SK-N-SH (cell line): ENCODE measurements around the gene PRDM15. TPM values are rescaled to one million over a fixed set of nuclear protein-coding genes. Genes with fewer than 3 reads are reported as not detected.

Experiments
- CTCF ChIA-PET: fragments of 300-600, 350-600 bp; formaldehyde crosslinking; extraction: SDS; loops from one replicate; lab custom pipeline; 2021; lab: Yijun Ruan, JAX
- POLR2A ChIA-PET: fragments of 350-600 bp; sonication (Branson Sonifier 250); formaldehyde crosslinking; extraction: SDS; loops from one replicate; lab custom pipeline; 2020; ENCODE audit warnings: antibody characterized with exemption, inconsistent platforms; lab: Yijun Ruan, JAX
- DNase-seq: peaks from one replicate; pipeline ENCODE4 v3.0.0; 2012
- H2AFZ ChIP-seq: fragments of 200-600 bp; sonication (generic); 2 replicates; pipeline ENCODE4 v1.8.1; 2016; ENCODE audit warnings: antibody characterized with exemption, mild to moderate bottlenecking, low read depth
- H3F3A ChIP-seq: fragments of 200-600 bp; sonication (generic); replicated peaks from 2 replicates; pipeline ENCODE3; 2016; ENCODE audit warnings: antibody characterized with exemption, mild to moderate bottlenecking; ENCODE audit not compliant: insufficient read depth
- H3K27ac ChIP-seq, 2 experiments: fragments of 200-500 bp in 1 of 2; fragments of 200-600 bp in 1 of 2; sonication (Bioruptor generic) in 1 of 2; sonication (generic), shearing (Covaris generic) in 1 of 2; 2 replicates each; pipeline versions ENCODE4 v1.5.1 to v1.6.1; 2014 to 2016; ENCODE audit warnings: low read depth in 2 of 2, inconsistent platforms in 1 of 2, low read length in 1 of 2, mild to moderate bottlenecking in 1 of 2, mixed read lengths in 1 of 2
- H3K27me3 ChIP-seq: fragments of 200-600 bp; sonication (generic), shearing (Covaris generic); 2 replicates; pipeline ENCODE4 v1.6.1; 2016; ENCODE audit warnings: mixed run types; ENCODE audit not compliant: insufficient read depth
- H3K36me3 ChIP-seq, 2 experiments: fragments of 200-500 bp in 1 of 2; fragments of 200-600 bp in 1 of 2; sonication (Bioruptor generic) in 1 of 2; sonication (generic) in 1 of 2; replicated peaks in 1 of 2; 2 replicates each; pipeline versions ENCODE3 to v1.5.1; 2014 to 2016; ENCODE audit warnings: low read length in 1 of 2, mild to moderate bottlenecking in 1 of 2; ENCODE audit not compliant: insufficient read depth in 2 of 2, control insufficient read depth in 1 of 2
- H3K4me1 ChIP-seq, 2 experiments: fragments of 200-500 bp in 1 of 2; fragments of 200-600 bp in 1 of 2; sonication (Bioruptor generic) in 1 of 2; sonication (generic), shearing (Covaris generic) in 1 of 2; 2 replicates each; pipeline versions ENCODE4 v1.5.1 to v1.6.1; 2014 to 2016; ENCODE audit warnings: low read depth in 1 of 2, low read length in 1 of 2, mixed run types in 1 of 2; ENCODE audit not compliant: insufficient read depth in 2 of 2, control insufficient read depth in 1 of 2
- H3K4me2 ChIP-seq: fragments of 200-600 bp; sonication (generic), shearing (Covaris generic); 2 replicates; pipeline ENCODE4 v1.6.1; 2017; ENCODE audit warnings: mixed run types
- H3K4me3 ChIP-seq, 2 experiments: fragments of 200-500 bp in 1 of 2; fragments of 200-600 bp in 1 of 2; sonication (Bioruptor generic) in 1 of 2; sonication (generic), shearing (Covaris generic) in 1 of 2; 2 replicates each; pipeline versions ENCODE4 v1.5.1 to v1.8.1; 2014 to 2016; ENCODE audit warnings: low read depth in 2 of 2, inconsistent platforms in 1 of 2, low read length in 1 of 2, mild to moderate bottlenecking in 1 of 2, mixed read lengths in 1 of 2, moderate library complexity in 1 of 2
- H3K79me2 ChIP-seq: fragments of 200-600 bp; sonication (generic); 2 replicates; pipeline ENCODE4 v1.8.1; 2017; ENCODE audit warnings: mild to moderate bottlenecking; ENCODE audit not compliant: insufficient read depth
- H3K9ac ChIP-seq: fragments of 200-600 bp; sonication (generic); 2 replicates; pipeline ENCODE4 v1.6.1; 2017; ENCODE audit warnings: mixed run types
- H3K9me2 ChIP-seq: fragments of 200-600 bp; sonication (generic); 2 replicates; pipeline ENCODE4 v1.6.1; 2017; ENCODE audit warnings: mixed run types
- H3K9me3 ChIP-seq: fragments of 200-600 bp; sonication (generic); 2 replicates; pipeline ENCODE4 v1.6.1; 2017; ENCODE audit warnings: mixed run types, mild to moderate bottlenecking, moderate library complexity
- H4K20me1 ChIP-seq: fragments of 200-600 bp; sonication (generic); 2 replicates; pipeline ENCODE4 v1.6.1; 2017; ENCODE audit warnings: mild to moderate bottlenecking, mixed run types; ENCODE audit not compliant: insufficient read depth
- EZH2phosphoT487 ChIP-seq: fragments of 200-600 bp; sonication (generic); IDR thresholded peaks from 2 replicates; pipeline ENCODE4 v1.6.1; 2017; ENCODE audit warnings: low read depth, mixed run types, mild to moderate bottlenecking, antibody characterized with exemption, moderate library complexity, borderline replicate concordance
- FOXM1 ChIP-seq: IDR thresholded peaks from 2 replicates; pipeline ENCODE4 v1.4.0; 2012; ENCODE audit warnings: low read depth, mild to moderate bottlenecking
- GATA2 ChIP-seq: sonication (generic); formaldehyde crosslinking; IDR thresholded peaks from 2 replicates; pipeline ENCODE4 v1.5.0; 2020; ENCODE audit warnings: mild to moderate bottlenecking, missing genetic modification reagents
- JUND ChIP-seq: IDR thresholded peaks from 2 replicates; pipeline ENCODE4 v1.4.0; 2012
- MXI1 ChIP-seq: IDR thresholded peaks from 2 replicates; pipeline ENCODE4 v1.6.1; 2012; ENCODE audit warnings: mild to moderate bottlenecking, low read depth, low read length, improper control_type of control experiment
- NFIC ChIP-seq: IDR thresholded peaks from 2 replicates; pipeline ENCODE4 v1.4.0; 2012; ENCODE audit warnings: borderline replicate concordance
- POLR2AphosphoS5 ChIP-seq: IDR thresholded peaks from 2 replicates; pipeline ENCODE4 v1.6.1; 2012; ENCODE audit warnings: low read depth, low read length
- RAD21 ChIP-seq: IDR thresholded peaks from 2 replicates; pipeline ENCODE4 v1.6.1; 2012; ENCODE audit warnings: mild to moderate bottlenecking, low read length
- SIN3A ChIP-seq: IDR thresholded peaks from 2 replicates; pipeline ENCODE4 v1.6.1; 2012; ENCODE audit warnings: low read depth, mild to moderate bottlenecking, low read length, moderate library complexity, borderline replicate concordance
- SMC3 ChIP-seq: IDR thresholded peaks from 2 replicates; pipeline ENCODE4 v1.6.1; 2012; ENCODE audit warnings: low read depth, low read length, improper control_type of control experiment
- YY1 ChIP-seq: IDR thresholded peaks from 2 replicates; pipeline ENCODE4 v1.4.0; 2012; ENCODE audit warnings: low read depth, mild to moderate bottlenecking
- WGBS: methylation state at CpG from one replicate; pipeline ENCODE4 v1.1.6; 2017; ENCODE audit warnings: low lambda C conversion rate; 5-methylcytosine and 5-hydroxymethylcytosine counted together
- polyA plus RNA-seq, 3 experiments: library from polyadenylated mRNA; depleted of rRNA; stranded (reverse); fragments of >200 nt; gene quantifications; 2 replicates each; pipeline ENCODE4 v1.2.3, GENCODE V29; 2012
- TF ChIP-seq, protein P1 (sequence below): IDR thresholded peaks from 2 replicates; pipeline ENCODE4 v1.4.0; 2012; ENCODE audit warnings: low read depth
- TF ChIP-seq, protein P2 (sequence below): fragments of 200-600 bp; sonication (generic); IDR thresholded peaks from 2 replicates; pipeline ENCODE4 v1.6.1; 2017; ENCODE audit warnings: antibody characterized with exemption, mild to moderate bottlenecking, moderate library complexity
- TF ChIP-seq, protein P3 (sequence below): IDR thresholded peaks from 2 replicates; pipeline ENCODE4; 2012
- TF ChIP-seq, protein P4 (sequence below): fragments of 150-350 bp; IDR thresholded peaks from 2 replicates; pipeline ENCODE4 v1.6.1; 2016; ENCODE audit warnings: mild to moderate bottlenecking, low read depth, low read length
- TF ChIP-seq, protein P5 (sequence below): IDR thresholded peaks from 2 replicates; pipeline ENCODE4 v1.6.1; 2012; ENCODE audit warnings: mild to moderate bottlenecking, low read depth, low read length, moderate library complexity

The PRDM15 gene
- polyA plus RNA-seq, 1 of the 3 experiments (the other 2 are of a cell fraction) = 7.0 TPM

DNA sequence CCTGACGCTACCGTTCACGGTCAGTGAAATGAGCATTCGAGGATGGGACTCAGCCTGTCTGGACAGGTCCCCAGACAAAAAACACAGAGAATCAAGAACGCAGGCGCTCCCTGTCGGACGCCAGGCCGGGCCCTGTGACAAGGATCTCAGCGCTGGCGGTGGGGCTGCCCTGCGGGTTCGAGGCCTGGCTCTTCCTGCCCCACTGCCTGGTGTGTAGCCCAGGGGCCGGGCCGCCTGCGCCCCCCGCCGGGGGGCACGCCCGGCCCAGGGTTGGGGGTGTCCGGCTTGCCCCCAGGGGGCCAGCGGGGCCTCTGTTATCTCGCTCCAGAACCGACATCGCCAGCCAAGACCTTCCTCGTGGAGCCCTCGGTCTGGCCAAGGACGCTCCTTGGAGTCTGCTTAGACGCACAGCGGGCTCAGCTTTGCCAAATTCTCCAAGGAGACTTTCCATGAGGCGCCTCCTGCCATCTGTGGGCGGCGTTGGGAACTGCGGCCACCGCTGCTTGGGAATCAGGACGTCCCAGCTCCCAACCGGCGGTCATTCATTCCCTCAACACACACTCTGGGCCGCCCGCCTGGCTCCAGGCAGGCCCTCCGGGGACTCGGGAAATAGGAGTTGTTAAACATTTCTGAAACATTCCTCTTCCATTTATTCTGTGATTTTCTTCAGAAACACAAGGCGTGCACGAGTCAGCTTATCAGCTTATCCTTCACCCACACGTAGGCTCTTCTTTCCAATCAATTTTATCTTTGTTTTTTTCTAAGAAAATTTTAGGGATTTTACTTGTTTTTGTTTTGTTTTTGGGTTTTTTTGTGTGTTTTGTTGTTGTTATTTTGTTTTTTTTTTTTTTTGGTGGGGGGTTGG is 101.0 kb downstream of the PRDM15 start:
- 35% methylated on average over 31 of the region's 45 CpGs for whole genome bisulfite sequencing
- ChIA-PET CTCF (interaction anchor here (0.6 to 4.4 kb wide), 32 partner anchors 9 to 494 kb away, joined by 3 to 75 read pairs (median 4); no protein-coding TSS in a partner anchor), POLR2A (no interaction called here)
- no peaks in the 10 kb centered on the region for H3K27me3 ChIP-seq
- DNase-seq = peak; percentile 81
- peaks cover 3% of the 10 kb centered on the region for H3F3A ChIP-seq
- H3K36me3 ChIP-seq = no peaks in the 10 kb centered on the region
- peak overlapping the region in 1 of 2 experiments; percentile 6; a peak in 1 of 4 replicates for H3K27ac ChIP-seq
- TF ChIP-seq, protein P1, sequence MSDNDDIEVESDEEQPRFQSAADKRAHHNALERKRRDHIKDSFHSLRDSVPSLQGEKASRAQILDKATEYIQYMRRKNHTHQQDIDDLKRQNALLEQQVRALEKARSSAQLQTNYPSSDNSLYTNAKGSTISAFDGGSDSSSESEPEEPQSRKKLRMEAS = peak; percentile 74
- TF ChIP-seq EZH2phosphoT487 = no peak
- TF ChIP-seq MXI1 = no peak
- no peak for TF ChIP-seq POLR2AphosphoS5
- no peak for TF ChIP-seq SIN3A
- TF ChIP-seq, protein P2, sequence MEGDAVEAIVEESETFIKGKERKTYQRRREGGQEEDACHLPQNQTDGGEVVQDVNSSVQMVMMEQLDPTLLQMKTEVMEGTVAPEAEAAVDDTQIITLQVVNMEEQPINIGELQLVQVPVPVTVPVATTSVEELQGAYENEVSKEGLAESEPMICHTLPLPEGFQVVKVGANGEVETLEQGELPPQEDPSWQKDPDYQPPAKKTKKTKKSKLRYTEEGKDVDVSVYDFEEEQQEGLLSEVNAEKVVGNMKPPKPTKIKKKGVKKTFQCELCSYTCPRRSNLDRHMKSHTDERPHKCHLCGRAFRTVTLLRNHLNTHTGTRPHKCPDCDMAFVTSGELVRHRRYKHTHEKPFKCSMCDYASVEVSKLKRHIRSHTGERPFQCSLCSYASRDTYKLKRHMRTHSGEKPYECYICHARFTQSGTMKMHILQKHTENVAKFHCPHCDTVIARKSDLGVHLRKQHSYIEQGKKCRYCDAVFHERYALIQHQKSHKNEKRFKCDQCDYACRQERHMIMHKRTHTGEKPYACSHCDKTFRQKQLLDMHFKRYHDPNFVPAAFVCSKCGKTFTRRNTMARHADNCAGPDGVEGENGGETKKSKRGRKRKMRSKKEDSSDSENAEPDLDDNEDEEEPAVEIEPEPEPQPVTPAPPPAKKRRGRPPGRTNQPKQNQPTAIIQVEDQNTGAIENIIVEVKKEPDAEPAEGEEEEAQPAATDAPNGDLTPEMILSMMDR = peak; percentile 88
- TF ChIP-seq RAD21 = peak; percentile 77
- TF ChIP-seq SMC3 = peak; percentile 93
- TF ChIP-seq NFIC = peak; percentile 49; the same call in 1 of the 2 replicates
- H3K79me2 ChIP-seq = no peaks in the 10 kb centered on the region
- H4K20me1 ChIP-seq = no peaks in the 10 kb centered on the region
- H2AFZ ChIP-seq = peak overlapping the region; percentile 72
- H3K4me1 ChIP-seq = 0 out of 4 replicates have a peak, but pooled peaks cover 0 to 3% of the 10 kb centered on the region in 2 experiments
- H3K9me3 ChIP-seq = no peaks in the 10 kb centered on the region
- H3K9me2 ChIP-seq = no peaks in the 10 kb centered on the region
- peak overlapping the region; percentile 34; the same call in 1 of the 2 replicates for H3K9ac ChIP-seq
- H3K4me2 ChIP-seq = peak overlapping the region; percentile 59; the same call in 1 of the 2 replicates
- peak overlapping the region in 1 of 2 experiments; percentile 43; a peak in 1 of 4 replicates for H3K4me3 ChIP-seq

DNA sequence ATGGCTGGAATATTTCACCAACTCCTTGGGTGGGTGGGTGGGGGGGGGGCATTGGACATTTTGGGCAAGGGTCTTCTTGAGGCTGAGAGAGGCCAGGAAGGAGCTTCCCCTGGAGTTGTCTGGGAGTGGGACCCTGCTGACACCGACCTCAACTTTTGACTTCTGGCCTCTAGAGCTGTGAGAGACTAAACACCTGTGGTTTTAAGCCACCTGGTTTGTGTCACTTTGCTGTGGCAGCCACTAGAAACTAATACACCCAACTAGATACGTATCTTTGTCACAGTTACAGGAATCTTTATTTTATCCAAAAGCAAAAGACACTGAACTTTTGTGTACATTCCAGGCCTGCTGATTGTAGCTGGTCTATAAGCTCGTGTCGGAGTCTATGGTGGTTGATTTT is 102.4 kb downstream of the PRDM15 start:
- Histone ChIP-seq H3K9me2 (no peaks in the 10 kb centered on the region), H3K4me3 (no peak overlapping the region), H3K27ac (no peak overlapping the region), H2AFZ (no peak overlapping the region), H3K9me3 (no peaks in the 10 kb centered on the region), H3F3A (peaks cover 3% of the 10 kb centered on the region), H3K79me2 (no peaks in the 10 kb centered on the region), H4K20me1 (no peaks in the 10 kb centered on the region), H3K4me2 (no peak overlapping the region), H3K36me3 (no peaks in the 10 kb centered on the region), H3K4me1 (0 out of 4 replicates have a peak, but pooled peaks cover 0 to 3% of the 10 kb centered on the region in 2 experiments), H3K9ac (no peak overlapping the region), H3K27me3 (no peaks in the 10 kb centered on the region)
- POLR2A ChIA-PET = interaction anchor here (1.1 kb wide), 1 partner anchor 9 kb away, joined by 3 read pairs; no protein-coding TSS in a partner anchor
- no peak for DNase-seq
- CTCF ChIA-PET = interaction anchor here (1.0 to 4.4 kb wide), 5 partner anchors 8 to 341 kb away, joined by 3 to 75 read pairs (median 6); no protein-coding TSS in a partner anchor
- 98% methylated on average over 3 of the region's 4 CpGs for WGBS
- TF ChIP-seq, protein P3, sequence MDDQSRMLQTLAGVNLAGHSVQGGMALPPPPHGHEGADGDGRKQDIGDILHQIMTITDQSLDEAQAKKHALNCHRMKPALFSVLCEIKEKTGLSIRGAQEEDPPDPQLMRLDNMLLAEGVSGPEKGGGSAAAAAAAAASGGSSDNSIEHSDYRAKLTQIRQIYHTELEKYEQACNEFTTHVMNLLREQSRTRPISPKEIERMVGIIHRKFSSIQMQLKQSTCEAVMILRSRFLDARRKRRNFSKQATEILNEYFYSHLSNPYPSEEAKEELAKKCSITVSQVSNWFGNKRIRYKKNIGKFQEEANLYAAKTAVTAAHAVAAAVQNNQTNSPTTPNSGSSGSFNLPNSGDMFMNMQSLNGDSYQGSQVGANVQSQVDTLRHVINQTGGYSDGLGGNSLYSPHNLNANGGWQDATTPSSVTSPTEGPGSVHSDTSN = no peak
- TF ChIP-seq FOXM1 (no peak), EZH2phosphoT487 (no peak), JUND (no peak), SMC3 (no peak), GATA2 (no peak), YY1 (no peak), NFIC (no peak)
- TF ChIP-seq, protein P4, sequence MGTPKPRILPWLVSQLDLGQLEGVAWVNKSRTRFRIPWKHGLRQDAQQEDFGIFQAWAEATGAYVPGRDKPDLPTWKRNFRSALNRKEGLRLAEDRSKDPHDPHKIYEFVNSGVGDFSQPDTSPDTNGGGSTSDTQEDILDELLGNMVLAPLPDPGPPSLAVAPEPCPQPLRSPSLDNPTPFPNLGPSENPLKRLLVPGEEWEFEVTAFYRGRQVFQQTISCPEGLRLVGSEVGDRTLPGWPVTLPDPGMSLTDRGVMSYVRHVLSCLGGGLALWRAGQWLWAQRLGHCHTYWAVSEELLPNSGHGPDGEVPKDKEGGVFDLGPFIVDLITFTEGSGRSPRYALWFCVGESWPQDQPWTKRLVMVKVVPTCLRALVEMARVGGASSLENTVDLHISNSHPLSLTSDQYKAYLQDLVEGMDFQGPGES = no peak
- TF ChIP-seq, protein P5, sequence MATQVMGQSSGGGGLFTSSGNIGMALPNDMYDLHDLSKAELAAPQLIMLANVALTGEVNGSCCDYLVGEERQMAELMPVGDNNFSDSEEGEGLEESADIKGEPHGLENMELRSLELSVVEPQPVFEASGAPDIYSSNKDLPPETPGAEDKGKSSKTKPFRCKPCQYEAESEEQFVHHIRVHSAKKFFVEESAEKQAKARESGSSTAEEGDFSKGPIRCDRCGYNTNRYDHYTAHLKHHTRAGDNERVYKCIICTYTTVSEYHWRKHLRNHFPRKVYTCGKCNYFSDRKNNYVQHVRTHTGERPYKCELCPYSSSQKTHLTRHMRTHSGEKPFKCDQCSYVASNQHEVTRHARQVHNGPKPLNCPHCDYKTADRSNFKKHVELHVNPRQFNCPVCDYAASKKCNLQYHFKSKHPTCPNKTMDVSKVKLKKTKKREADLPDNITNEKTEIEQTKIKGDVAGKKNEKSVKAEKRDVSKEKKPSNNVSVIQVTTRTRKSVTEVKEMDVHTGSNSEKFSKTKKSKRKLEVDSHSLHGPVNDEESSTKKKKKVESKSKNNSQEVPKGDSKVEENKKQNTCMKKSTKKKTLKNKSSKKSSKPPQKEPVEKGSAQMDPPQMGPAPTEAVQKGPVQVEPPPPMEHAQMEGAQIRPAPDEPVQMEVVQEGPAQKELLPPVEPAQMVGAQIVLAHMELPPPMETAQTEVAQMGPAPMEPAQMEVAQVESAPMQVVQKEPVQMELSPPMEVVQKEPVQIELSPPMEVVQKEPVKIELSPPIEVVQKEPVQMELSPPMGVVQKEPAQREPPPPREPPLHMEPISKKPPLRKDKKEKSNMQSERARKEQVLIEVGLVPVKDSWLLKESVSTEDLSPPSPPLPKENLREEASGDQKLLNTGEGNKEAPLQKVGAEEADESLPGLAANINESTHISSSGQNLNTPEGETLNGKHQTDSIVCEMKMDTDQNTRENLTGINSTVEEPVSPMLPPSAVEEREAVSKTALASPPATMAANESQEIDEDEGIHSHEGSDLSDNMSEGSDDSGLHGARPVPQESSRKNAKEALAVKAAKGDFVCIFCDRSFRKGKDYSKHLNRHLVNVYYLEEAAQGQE = no peak
